Trophoblast cell (in vitro differentiated cells and primary cell): ENCODE data around the gene GLB1L3.

Source experiments
- DNase-seq, 2 donors: peaks; one replicate each; pipeline ENCODE4 v3.0.0-alpha.2; 2016
- H2AFZ ChIP-seq: 2 replicates; pipeline ENCODE4 v1.6.1; 2013; ENCODE audit warnings: low read length, moderate library complexity, mild to moderate bottlenecking; ENCODE audit not compliant: insufficient read depth, poor library complexity
- H2AK5ac ChIP-seq: 2 replicates; pipeline ENCODE4 v1.6.1; 2013; ENCODE audit warnings: mild to moderate bottlenecking, low read length
- H2BK120ac ChIP-seq: 2 replicates; pipeline ENCODE4 v1.6.1; 2013; ENCODE audit warnings: low read length, mild to moderate bottlenecking, moderate library complexity; ENCODE audit not compliant: insufficient read depth, poor library complexity
- H2BK12ac ChIP-seq: 2 replicates; pipeline ENCODE4 v1.6.1; 2013; ENCODE audit warnings: mild to moderate bottlenecking, low read length, moderate library complexity
- H2BK5ac ChIP-seq: 2 replicates; pipeline ENCODE4 v1.6.1; 2013; ENCODE audit warnings: low read length, low read depth, moderate library complexity, mild to moderate bottlenecking; ENCODE audit not compliant: poor library complexity
- H3K14ac ChIP-seq: 2 replicates; pipeline ENCODE4 v1.6.1; 2013; ENCODE audit warnings: mild to moderate bottlenecking, low read length
- H3K18ac ChIP-seq: 2 replicates; pipeline ENCODE4 v1.6.1; 2013; ENCODE audit warnings: mild to moderate bottlenecking, low read length
- H3K23ac ChIP-seq: 2 replicates; pipeline ENCODE4 v1.6.1; 2013; ENCODE audit warnings: low read length
- H3K27ac ChIP-seq: 2 replicates; pipeline ENCODE4 v1.5.1; 2013; ENCODE audit warnings: low read depth, mild to moderate bottlenecking, inconsistent platforms, low read length, moderate library complexity
- H3K27me3 ChIP-seq: 2 replicates; pipeline ENCODE4 v1.6.1; 2013; ENCODE audit warnings: inconsistent platforms, mild to moderate bottlenecking, low read length, moderate library complexity; ENCODE audit not compliant: insufficient read depth
- H3K36me3 ChIP-seq, 2 experiments: 1 replicate in 1 of 2; 2 replicates in 1 of 2; pipeline ENCODE4 v1.6.1; 2013; ENCODE audit warnings: low read length in 2 of 2, mild to moderate bottlenecking in 2 of 2, moderate library complexity in 1 of 2; ENCODE audit not compliant: insufficient read depth in 2 of 2, control insufficient read depth in 1 of 2
- H3K4ac ChIP-seq: 2 replicates; pipeline ENCODE4 v1.6.1; 2013; ENCODE audit warnings: low read depth, mild to moderate bottlenecking, low read length, moderate library complexity
- H3K4me1 ChIP-seq, 2 experiments: 1 replicate in 1 of 2; 2 replicates in 1 of 2; pipeline ENCODE4 v1.6.1; 2013; ENCODE audit warnings: low read length in 2 of 2, mild to moderate bottlenecking in 2 of 2, moderate library complexity in 1 of 2; ENCODE audit not compliant: insufficient read depth in 2 of 2, control insufficient read depth in 1 of 2
- H3K4me2 ChIP-seq: 2 replicates; pipeline ENCODE4 v1.6.1; 2013; ENCODE audit warnings: inconsistent platforms, mild to moderate bottlenecking, low read length, moderate library complexity
- H3K4me3 ChIP-seq: 2 replicates; pipeline ENCODE4 v1.5.1; 2013; ENCODE audit warnings: mild to moderate bottlenecking, low read depth, low read length, inconsistent platforms
- H3K79me1 ChIP-seq: one replicate; pipeline ENCODE4 v1.6.1; 2013; ENCODE audit warnings: low read length
- H3K79me2 ChIP-seq: 2 replicates; pipeline ENCODE4 v1.6.1; 2013; ENCODE audit warnings: low read length, mild to moderate bottlenecking; ENCODE audit not compliant: control insufficient read depth, insufficient read depth, poor library complexity
- H3K9ac ChIP-seq: 2 replicates; pipeline ENCODE4 v1.6.1; 2013; ENCODE audit warnings: mild to moderate bottlenecking, low read length
- H3K9me3 ChIP-seq: 2 replicates; pipeline ENCODE4 v1.6.1; 2013; ENCODE audit warnings: low read depth, mild to moderate bottlenecking, control low read depth, inconsistent platforms, low read length; ENCODE audit not compliant: insufficient read depth
- H4K12ac ChIP-seq: 2 replicates; pipeline ENCODE4 v1.6.1; 2013; ENCODE audit warnings: low read depth, mild to moderate bottlenecking, low read length, moderate library complexity
- H4K8ac ChIP-seq: 2 replicates; pipeline ENCODE4 v1.6.1; 2013; ENCODE audit warnings: low read depth, mild to moderate bottlenecking, low read length, moderate library complexity
- H4K91ac ChIP-seq: one replicate; pipeline ENCODE4 v1.6.1; 2013; ENCODE audit warnings: low read depth, mild to moderate bottlenecking, low read length, moderate library complexity
- WGBS: extraction: QIAGEN DNeasy Blood & Tissue Kit; methylation state at CpG from one replicate; pipeline ENCODE4 v1.1.7; 2013; ENCODE audit warnings: missing lambda C conversion rate; ENCODE audit not compliant: insufficient read length, insufficient coverage; ENCODE audit errors: extremely low coverage; 5-methylcytosine and 5-hydroxymethylcytosine counted together

The GLB1L3 gene

DNA sequence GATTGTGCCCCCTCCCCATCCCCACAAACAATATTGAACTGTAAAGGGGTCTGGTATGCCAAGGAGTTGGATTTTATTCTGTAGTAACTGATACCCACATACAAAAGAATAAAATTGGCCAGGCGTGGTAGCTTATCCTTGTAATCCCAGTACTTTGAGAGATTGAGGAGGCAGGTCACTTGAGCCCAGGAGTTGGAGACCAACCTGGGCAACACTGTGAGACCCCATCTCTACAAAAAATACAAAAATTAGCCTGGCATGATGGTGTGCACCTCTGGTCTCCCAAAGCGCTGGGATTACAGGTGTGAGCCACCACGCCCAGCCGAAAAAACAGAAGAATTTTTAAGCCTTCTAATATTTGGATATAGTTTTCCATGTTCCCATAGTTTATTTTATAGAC lies 4.2 kb upstream of the GLB1L3 start:
- H2BK12ac ChIP-seq, result no peak overlapping the region
- peaks cover 21% of the 10 kb centered on the region for H3K27me3 ChIP-seq
- H3K36me3 ChIP-seq, result no peaks in the 10 kb centered on the region
- H2BK5ac ChIP-seq, result no peak overlapping the region
- H3K79me1 ChIP-seq, result no peaks in the 10 kb centered on the region
- no peak overlapping the region for H3K14ac ChIP-seq
- no peak overlapping the region for H4K12ac ChIP-seq
- WGBS, result no CpG with 5 or more reads among the region's 4 CpGs
- H2AK5ac ChIP-seq, result no peak overlapping the region
- H3K4me2 ChIP-seq, result no peak overlapping the region
- H3K79me2 ChIP-seq, result no peaks in the 10 kb centered on the region
- H3K23ac ChIP-seq, result no peak overlapping the region
- no peak overlapping the region for H2BK120ac ChIP-seq
- H3K4me1 ChIP-seq, result peaks cover 7 to 19% of the 10 kb centered on the region in 2 experiments
- DNase-seq, result no peak
- H3K4me3 ChIP-seq, result no peak overlapping the region
- H3K27ac ChIP-seq, result no peak overlapping the region
- no peak overlapping the region for H3K18ac ChIP-seq
- no peak overlapping the region for H3K9ac ChIP-seq
- peaks cover 6% of the 10 kb centered on the region for H3K9me3 ChIP-seq
- H4K91ac ChIP-seq, result no peak overlapping the region
- no peak overlapping the region for H4K8ac ChIP-seq
- H3K4ac ChIP-seq, result no peak overlapping the region
- H2AFZ ChIP-seq, result no peak overlapping the region

DNA sequence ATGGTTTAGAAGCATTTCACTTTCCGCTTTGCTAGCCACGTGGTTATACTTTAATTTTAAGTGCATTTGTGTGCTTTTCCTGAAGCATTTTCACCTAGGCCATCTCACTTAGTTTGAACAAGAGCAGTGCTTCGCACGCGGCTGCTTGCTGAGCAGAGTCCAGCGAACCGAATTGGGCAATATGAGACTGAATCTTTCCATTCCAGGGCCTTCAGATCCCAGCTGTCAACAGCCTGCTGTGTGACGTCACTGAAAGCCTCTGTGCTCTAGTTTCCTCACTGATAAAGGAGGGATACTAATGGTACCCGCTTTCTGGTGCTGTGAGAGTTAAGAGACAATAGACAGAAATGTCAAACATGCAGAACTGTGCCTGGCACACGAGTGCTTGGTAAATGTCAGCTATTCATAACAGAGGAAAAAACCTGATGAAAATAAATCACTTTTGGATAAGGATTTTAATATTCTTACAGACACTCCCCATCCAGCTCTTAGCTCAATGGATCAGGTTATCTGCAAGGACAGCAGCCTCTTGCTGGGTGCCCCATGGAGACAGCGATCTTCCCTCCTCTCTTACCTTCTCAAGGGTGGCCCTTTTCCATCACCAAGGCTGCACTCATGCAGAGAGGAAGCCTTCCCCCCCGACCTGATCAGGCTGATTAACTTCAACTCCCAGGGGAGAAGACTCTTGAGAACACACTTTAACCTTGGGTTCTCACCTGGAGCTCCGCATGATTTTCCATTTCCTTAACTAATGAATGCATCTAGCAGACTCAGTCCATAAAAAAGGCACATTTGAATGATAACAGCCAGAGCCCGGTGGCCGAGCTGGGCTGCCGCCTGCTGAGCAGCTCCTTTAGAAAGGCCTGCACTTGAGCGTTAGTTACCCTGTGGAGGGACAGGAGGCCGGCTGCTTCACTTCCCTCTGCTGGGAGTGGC lies 3.5 kb upstream of the GLB1L3 start:
- H3K4me1 ChIP-seq, result peaks cover 5 to 18% of the 10 kb centered on the region in 2 experiments

DNA sequence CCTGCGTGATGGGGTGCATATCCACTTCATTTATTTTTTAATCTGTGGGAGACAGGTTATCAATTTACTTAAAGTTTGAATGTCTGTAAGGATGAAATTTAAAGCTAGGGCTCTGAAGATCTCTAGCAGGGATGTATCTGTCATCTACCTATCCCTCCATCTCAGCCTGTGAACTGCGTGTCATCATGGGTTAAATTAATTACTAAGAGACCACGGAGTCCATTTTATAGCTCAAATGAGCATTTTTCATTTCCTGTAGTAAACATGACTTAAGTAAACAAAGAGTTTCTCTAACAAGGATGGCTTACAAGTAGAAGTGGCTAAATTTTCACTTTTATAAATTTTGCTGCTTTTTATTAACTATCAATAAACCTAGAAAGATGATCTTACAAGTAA lies 2.9 kb upstream of the GLB1L3 start:
- Histone ChIP-seq H3K9ac (no peak overlapping the region), H3K4me2 (no peak overlapping the region), H2BK5ac (no peak overlapping the region), H4K8ac (no peak overlapping the region), H3K36me3 (no peaks in the 10 kb centered on the region), H3K4ac (no peak overlapping the region), H4K91ac (no peak overlapping the region), H3K4me1 (peaks cover 5 to 18% of the 10 kb centered on the region in 2 experiments), H3K79me2 (no peaks in the 10 kb centered on the region), H3K14ac (no peak overlapping the region), H3K27ac (no peak overlapping the region), H3K4me3 (no peak overlapping the region), H2AFZ (no peak overlapping the region), H3K9me3 (peaks cover 7% of the 10 kb centered on the region), H2AK5ac (no peak overlapping the region), H3K18ac (no peak overlapping the region), H4K12ac (no peak overlapping the region), H3K79me1 (no peaks in the 10 kb centered on the region), H2BK12ac (no peak overlapping the region), H2BK120ac (no peak overlapping the region), H3K27me3 (peaks cover 34% of the 10 kb centered on the region), H3K23ac (no peak overlapping the region)
- WGBS, result no CpG with 5 or more reads among the region's 3 CpGs
- no peak for DNase-seq

More for the DNA sequence above, 3.5 kb upstream of the GLB1L3 start:
- peak in 1 of 2 donors; percentile 82 for DNase-seq
- H2AK5ac ChIP-seq, result no peak overlapping the region
- H2AFZ ChIP-seq, result no peak overlapping the region
- H3K4me2 ChIP-seq, result no peak overlapping the region
- no peak overlapping the region for H4K91ac ChIP-seq
- peaks cover 28% of the 10 kb centered on the region for H3K27me3 ChIP-seq
- no peak overlapping the region for H3K9ac ChIP-seq
- no peak overlapping the region for H2BK5ac ChIP-seq
- H3K4me3 ChIP-seq, result no peak overlapping the region
- no peaks in the 10 kb centered on the region for H3K79me2 ChIP-seq
- no peaks in the 10 kb centered on the region for H3K36me3 ChIP-seq
- no peak overlapping the region for H3K27ac ChIP-seq
- H3K9me3 ChIP-seq, result peaks cover 6% of the 10 kb centered on the region
- no peak overlapping the region for H2BK12ac ChIP-seq
- no peak overlapping the region for H3K23ac ChIP-seq
- no peak overlapping the region for H3K18ac ChIP-seq
- no peak overlapping the region for H4K8ac ChIP-seq
- no peaks in the 10 kb centered on the region for H3K79me1 ChIP-seq
- no CpG with 5 or more reads among the region's 18 CpGs for WGBS
- no peak overlapping the region for H2BK120ac ChIP-seq
- no peak overlapping the region for H3K14ac ChIP-seq
- no peak overlapping the region for H3K4ac ChIP-seq
- H4K12ac ChIP-seq, result no peak overlapping the region

DNA sequence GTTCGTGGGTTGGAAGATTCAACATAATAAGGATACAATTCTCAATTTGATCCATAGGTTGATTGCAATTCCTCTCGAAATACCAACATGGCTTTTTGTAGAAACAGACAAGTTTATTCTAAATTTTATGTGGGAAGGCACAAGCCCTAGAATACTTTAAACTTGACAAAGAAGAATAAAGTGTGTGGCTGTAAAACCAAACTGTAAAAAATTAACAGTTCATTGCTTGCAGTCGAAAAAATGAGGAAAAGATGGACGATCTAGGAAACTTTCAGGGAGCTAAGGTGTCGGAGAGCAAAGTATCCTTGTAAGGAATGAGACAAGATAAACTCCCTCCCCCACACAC lies 1.0 kb upstream of the GLB1L3 start:
- no peak for DNase-seq
- H3K79me2 ChIP-seq, result no peaks in the 10 kb centered on the region
- no peak overlapping the region for H3K18ac ChIP-seq
- H3K27ac ChIP-seq, result no peak overlapping the region
- H2AK5ac ChIP-seq, result no peak overlapping the region
- H3K9me3 ChIP-seq, result peaks cover 9% of the 10 kb centered on the region
- H4K12ac ChIP-seq, result no peak overlapping the region
- no peak overlapping the region for H3K9ac ChIP-seq
- H3K79me1 ChIP-seq, result no peaks in the 10 kb centered on the region
- H4K8ac ChIP-seq, result no peak overlapping the region
- no peak overlapping the region for H2BK120ac ChIP-seq
- H3K14ac ChIP-seq, result no peak overlapping the region
- no peak overlapping the region for H2AFZ ChIP-seq
- H3K4me2 ChIP-seq, result no peak overlapping the region
- H4K91ac ChIP-seq, result no peak overlapping the region
- WGBS, result no CpG with 5 or more reads among the region's 5 CpGs
- no peak overlapping the region for H3K4ac ChIP-seq
- H3K23ac ChIP-seq, result no peak overlapping the region
- no peak overlapping the region for H3K4me3 ChIP-seq
- peaks cover 36% of the 10 kb centered on the region for H3K27me3 ChIP-seq
- H3K36me3 ChIP-seq, result no peaks in the 10 kb centered on the region
- H2BK12ac ChIP-seq, result no peak overlapping the region
- peaks cover 5 to 16% of the 10 kb centered on the region in 2 experiments for H3K4me1 ChIP-seq
- H2BK5ac ChIP-seq, result no peak overlapping the region
